HEK293T (cell line): Measurements from ENCODE around the gene SPDYE2B.
"Not testable (repeated sequence)": the region's sequence is repeated elsewhere in the genome, so short reads cannot be mapped to it uniquely, and the experiment has no call there.

Experiments used
- ARNT ChIP-seq: fragments of 450-650 bp; IDR thresholded peaks from 2 replicates; pipeline ENCODE4 v1.6.1; 2017; ENCODE audit warnings: mild to moderate bottlenecking
- BHLHE40 ChIP-seq: fragments of 450-650 bp; IDR thresholded peaks from 2 replicates; pipeline ENCODE4 v1.6.1; 2016; ENCODE audit warnings: mild to moderate bottlenecking, moderate library complexity, borderline replicate concordance
- ELF4 ChIP-seq: fragments of 450-650 bp; IDR thresholded peaks from 2 replicates; pipeline ENCODE4 v1.6.1; 2017; ENCODE audit warnings: antibody characterized with exemption
- NFRKB ChIP-seq: fragments of 450-650 bp; IDR thresholded peaks from 2 replicates; pipeline ENCODE4 v1.6.1; 2016; ENCODE audit warnings: mild to moderate bottlenecking, moderate library complexity
- SP1 ChIP-seq: fragments of 450-650 bp; IDR thresholded peaks from 2 replicates; pipeline ENCODE4 v1.6.1; 2017
- TARDBP ChIP-seq: fragments of 450-650 bp; IDR thresholded peaks from 2 replicates; pipeline ENCODE4 v1.6.1; 2016

DNA sequence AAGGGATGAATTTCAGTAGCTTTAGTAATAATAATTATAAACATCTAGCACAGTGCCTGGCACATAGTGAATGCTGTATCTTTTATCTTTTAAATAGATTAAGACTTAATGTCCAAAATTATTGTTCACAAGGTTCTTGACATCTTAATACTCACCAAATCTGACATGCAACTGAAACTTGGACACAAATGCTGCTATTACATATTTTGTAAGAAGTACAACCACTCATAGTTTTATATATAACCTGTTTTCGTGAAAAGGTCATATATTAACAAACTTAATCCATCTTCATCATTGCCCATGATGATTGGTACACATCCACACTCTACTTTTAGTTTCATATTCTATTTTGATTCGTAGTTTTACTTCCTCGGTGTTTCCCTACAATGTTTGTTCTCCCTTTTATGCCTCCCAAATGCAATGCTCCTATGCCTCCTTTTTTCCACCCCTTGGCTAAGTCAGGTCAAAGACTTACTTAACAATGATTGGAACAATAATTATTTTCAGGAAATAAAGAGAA lies 45.0 kb downstream of the SPDYE2B start:
- TF ChIP-seq SP1, ELF4, NFRKB, BHLHE40, TARDBP, ARNT: not testable (repeated sequence)
